ENCODE results near the gene CAMK1D.

DNA sequence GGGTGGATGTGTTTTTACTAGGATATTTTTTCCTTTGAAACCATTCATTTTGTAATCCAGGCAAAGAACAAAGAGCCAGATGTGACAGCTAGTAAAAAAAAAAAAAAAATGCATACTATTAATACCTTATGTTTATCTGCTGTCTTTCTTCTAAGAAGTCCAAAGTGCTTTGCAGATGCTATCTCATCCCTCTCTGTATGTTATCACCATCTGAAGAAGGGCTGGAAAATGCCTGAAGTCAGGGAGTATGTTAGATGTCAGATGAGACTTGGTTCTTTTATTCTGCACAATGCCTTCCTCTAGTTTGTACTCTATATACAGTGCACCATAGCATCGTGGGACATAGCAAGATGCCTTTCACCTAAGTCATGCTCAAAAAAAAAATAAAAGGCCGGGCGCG lies 10.4 kb upstream of the CAMK1D start:
- TF ChIP-seq CTCF (IDR thresholded peaks at IDR 0.05; ENCODE audit: low read length) (no peak), EZH2 (IDR thresholded peaks at IDR 0.05; ENCODE audit: borderline replicate concordance, low read length) (no peak)
